HG02678 (cell line): Measurements from ENCODE around the gene CAMTA1.
"Not testable (repeated sequence)": the region's sequence is repeated elsewhere in the genome, so short reads cannot be mapped to it uniquely, and the experiment has no call there.

Source experiments
- ATAC-seq: cut with Tn5 transposase; IDR thresholded peaks from one replicate; pipeline ENCODE4 v1.9.1; 2021; ENCODE audit warnings: mild to moderate bottlenecking, moderate library complexity; ENCODE audit not compliant: unreplicated experiment

Gene CAMTA1

GRCh38 chr1:6805004-6805416, 19.8 kb downstream of the CAMTA1 start:
- no peak for ATAC-seq

DNA sequence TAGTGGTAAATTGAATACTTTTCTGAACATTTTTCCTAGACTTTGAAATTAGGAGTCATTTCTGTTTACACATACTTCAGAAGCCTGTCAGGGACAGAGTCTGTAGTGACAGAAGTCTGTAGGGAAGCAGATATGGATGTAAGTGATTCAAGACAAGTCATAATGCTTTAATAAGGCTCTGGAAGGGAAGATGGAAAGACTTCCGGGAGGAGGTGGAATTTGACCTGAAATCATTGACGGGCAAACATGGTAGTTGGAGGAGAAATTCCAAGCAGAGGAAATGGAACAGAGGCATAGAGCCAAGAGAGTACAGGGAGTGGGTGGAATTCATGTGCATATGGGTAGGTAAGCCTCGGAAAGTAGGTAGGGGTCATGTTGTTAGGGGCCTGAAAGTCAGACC, 22.5 kb downstream of the CAMTA1 start:
- ATAC-seq = no peak

GRCh38 chr1:6809461-6809860, 24.2 kb downstream of the CAMTA1 start:
- no peak for ATAC-seq

GRCh38 chr1:6810146-6810734, 25.0 kb downstream of the CAMTA1 start:
- ATAC-seq = not testable (repeated sequence)

GRCh38 chr1:6811583-6811982, 26.3 kb downstream of the CAMTA1 start:
- no peak for ATAC-seq

DNA sequence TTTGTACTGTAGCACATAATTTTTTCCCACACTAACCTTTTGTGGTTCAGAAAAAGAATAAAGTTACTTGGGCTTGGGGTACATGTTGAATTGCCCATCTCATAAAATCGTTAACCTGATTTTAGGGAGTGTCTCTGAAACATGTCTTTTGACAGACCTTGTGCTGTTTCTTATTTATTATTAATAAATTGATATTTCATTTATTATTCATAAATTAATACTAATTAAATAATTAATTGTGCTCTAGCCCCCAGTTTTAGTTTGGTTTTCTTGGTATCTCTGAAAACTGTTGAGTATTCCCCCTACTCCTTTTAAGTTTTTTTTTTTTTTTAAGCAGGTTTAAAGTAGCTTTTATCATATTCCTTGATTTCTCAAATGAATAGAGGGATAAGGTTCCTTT, 27.9 kb downstream of the CAMTA1 start:
- no peak for ATAC-seq

GRCh38 chr1:6815726-6816125, 30.5 kb downstream of the CAMTA1 start:
- no peak for ATAC-seq

- no peak for ATAC-seq
These were observed 34.2 kb downstream of the CAMTA1 start for GRCh38 chr1:6819246-6820040.

GRCh38 chr1:6820899-6821298, 35.6 kb downstream of the CAMTA1 start:
- ATAC-seq = no peak

- ATAC-seq = peak; percentile 81
These were observed 37.5 kb downstream of the CAMTA1 start for GRCh38 chr1:6822530-6823359.

DNA sequence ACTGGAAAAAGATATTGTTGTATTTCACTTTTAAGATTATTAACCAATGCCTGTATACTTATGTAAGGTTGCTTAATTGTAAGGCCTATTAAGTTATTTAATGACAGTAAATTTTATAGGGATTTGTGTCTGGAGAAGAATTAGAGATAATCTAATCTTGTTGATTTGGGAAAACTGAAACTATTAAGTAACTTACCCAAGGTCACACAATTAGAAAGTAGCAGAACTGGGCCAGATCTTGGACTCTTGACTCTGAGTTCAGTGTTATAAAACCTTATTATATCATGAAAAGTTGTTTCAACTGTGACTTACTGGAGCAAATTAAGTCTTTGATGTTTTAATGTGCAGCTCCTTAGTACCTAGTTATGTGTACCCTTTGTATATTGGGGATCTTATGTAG, 38.5 kb downstream of the CAMTA1 start:
- ATAC-seq = no peak

- no peak for ATAC-seq
These were observed 39.6 kb downstream of the CAMTA1 start for GRCh38 chr1:6824665-6825368.

DNA sequence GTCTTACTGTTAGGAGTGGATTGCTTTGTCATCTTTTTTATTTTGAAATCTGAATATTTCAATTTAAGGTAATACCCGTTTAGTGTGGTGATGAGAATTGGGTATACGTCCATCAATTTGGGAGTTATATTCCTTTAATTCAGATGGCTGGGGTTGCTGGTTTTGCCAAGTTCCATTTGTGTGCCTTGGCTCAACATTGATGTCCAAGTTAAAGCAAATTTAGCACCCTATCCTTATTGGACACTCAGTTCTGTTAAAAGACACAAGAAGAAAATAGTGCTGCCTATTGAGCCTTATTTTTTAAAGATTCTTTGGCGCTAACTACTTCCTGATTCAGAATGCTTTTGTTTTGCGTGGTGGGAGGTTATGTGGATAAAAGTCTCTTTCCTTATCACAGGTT, 40.6 kb downstream of the CAMTA1 start:
- ATAC-seq = no peak

DNA sequence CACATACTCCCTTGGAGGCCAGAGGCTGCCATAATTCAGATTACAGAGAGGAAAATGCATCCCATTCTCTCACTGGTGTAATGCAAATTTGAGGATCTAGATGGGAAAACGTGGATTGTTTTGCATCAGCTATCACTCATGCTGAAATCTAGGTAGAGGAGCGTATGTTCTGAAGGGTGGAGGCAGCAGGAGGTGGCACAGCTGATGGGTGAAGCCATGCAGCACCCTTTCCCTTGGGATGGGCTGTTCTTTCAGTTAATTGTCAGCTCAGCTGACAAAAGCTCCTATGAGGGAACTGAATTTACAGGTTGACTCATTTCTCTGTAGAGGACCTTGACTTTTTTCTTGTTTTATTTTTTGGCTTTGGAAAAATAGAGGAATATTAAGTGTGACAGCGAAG, 41.8 kb downstream of the CAMTA1 start:
- no peak for ATAC-seq

DNA sequence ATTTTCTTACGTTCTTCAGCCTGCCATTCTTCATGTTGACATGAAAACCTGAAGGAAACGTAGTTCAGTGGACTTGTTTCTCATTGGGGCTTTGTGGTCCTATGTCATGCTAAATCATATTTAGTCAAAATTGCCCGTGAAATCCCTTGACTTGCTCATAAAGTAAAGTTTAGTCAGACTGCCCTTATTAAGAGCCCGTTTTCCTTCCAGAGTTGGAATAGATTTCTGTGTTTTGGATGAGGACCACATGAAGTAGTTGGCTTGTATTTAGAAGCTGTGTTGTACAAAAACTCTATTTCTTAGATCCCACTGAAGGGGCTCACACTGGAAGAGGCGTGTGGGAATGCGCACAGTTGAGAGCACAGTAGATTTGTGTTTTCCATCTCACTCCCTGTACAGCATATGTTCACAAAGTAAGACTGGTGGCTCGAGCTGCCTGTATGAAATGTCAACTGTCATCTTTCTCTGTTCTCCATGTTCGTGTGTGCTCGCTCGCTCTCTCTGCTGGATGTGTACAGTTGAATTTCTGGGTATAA, 42.4 kb downstream of the CAMTA1 start:
- no peak for ATAC-seq

DNA sequence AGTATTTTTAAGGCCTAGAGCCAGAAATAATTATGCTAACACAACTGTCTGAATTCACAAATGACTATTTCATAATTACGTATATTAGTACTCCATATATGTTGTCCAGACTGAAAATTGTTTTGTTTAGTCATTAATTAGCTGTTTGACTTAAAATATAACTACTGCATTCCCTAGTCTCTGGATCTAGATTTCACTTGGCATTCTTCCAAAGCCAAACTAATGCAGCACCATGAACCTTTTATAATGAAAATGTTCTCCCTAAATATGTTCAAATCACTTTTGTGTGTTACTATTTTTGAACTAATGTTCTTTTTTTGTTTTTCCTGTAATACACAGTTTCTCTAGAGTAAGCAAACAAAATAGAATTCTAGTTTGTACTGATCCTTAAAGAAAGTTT, 46.1 kb downstream of the CAMTA1 start:
- no peak for ATAC-seq

- not testable (repeated sequence) for ATAC-seq
These were observed 46.8 kb downstream of the CAMTA1 start for GRCh38 chr1:6832006-6832405.

- no peak for ATAC-seq
These were observed 47.4 kb downstream of the CAMTA1 start for GRCh38 chr1:6832531-6833188.

DNA sequence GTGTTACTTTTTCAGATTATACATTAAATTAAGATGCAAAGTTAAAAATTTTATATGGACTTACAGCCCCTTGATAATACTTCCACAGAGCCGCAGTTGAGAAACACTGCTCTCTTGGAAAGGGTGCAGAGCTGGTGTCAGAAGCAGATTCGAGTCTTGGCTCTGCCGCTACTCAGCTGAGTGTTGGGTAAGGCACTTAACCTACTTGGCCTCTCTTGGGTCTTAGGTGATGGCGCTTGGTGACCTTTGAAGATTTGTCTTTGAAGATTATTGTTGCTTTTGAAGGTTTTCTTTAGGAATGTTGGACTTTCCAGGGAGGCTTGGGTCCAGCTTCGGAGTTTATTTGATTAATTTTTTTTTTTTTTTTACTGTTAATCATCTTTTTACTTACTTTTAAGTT, 48.5 kb downstream of the CAMTA1 start:
- ATAC-seq = no peak

DNA sequence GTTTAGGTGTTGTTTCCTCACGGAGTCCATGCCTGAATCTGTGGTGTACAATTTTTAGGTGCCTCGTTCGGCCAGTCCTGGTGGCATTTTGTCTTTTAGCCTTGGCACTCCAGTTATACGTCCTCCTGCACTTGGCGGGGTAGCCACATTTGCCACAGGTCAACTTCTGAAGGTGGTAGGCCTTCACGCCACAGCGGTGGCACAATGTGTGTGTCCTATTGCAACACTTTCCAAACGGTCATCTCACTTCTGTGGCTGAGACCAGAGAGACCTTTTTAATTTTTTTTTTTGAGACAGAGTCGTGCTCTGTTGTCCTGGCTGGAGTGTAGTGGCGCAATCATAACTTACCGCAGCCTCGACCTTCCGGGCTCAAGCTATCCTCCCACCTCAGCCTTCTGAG, 49.1 kb downstream of the CAMTA1 start:
- no peak for ATAC-seq
